Fibroblast of lung (primary cell): Measurements from ENCODE around the gene RHBG.

Experiments used
- EZH2 ChIP-seq: IDR thresholded peaks from 2 replicates; pipeline ENCODE4 v1.5.1; 2012; ENCODE audit warnings: low read length, control low read depth, mild to moderate bottlenecking; ENCODE audit errors: missing control alignments
- TF ChIP-seq, protein P1 (sequence below), 2 donors: IDR thresholded peaks in 1 of 2; conservative IDR thresholded peaks in 1 of 2; 1 replicate in 1 of 2; 2 replicates in 1 of 2; pipeline ENCODE4 v1.5.1; 2011 to 2012; ENCODE audit warnings: low read length in 2 of 2, control low read depth in 1 of 2, inconsistent platforms in 1 of 2, low read depth in 1 of 2, mild to moderate bottlenecking in 1 of 2

DNA sequence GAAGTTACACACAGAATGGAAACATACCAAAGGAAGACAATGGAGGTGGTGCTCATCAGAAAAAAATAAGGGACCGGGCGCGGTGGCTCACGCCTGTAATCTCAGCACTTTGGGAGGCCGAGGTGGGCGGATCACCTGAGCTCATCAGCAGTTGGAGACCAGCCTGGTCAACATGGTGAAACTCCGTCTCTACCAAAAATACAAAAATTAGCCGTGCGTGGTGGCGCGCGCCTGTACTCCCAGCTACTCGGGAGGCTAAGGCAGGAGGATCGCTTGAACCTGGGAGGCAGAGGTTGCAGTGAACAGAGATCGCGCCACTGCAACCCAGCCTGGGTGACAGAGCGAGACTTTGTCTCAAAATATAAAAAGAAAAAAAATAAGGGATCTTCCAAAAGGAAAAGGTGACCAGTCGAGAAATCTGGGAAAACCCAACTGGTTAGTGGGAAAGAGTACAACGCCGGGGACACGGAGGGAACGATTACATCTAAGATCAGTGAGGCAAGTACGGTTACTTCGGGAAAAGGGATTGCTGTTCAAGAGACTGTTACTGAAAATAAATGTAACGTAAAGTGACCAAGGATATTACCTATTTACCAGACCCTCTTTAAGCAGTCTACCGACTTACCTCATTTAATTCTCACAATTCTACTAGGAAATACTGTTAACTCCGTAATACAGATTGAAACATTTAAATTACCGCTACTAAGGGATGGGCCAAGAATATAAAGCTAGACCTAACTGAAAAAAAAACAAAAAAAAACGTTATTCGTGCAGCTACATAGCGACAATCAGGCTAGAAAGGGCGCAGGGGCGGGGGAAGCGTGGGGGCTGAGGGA is 31.7 kb upstream of the RHBG start:
- TF ChIP-seq, protein P1, sequence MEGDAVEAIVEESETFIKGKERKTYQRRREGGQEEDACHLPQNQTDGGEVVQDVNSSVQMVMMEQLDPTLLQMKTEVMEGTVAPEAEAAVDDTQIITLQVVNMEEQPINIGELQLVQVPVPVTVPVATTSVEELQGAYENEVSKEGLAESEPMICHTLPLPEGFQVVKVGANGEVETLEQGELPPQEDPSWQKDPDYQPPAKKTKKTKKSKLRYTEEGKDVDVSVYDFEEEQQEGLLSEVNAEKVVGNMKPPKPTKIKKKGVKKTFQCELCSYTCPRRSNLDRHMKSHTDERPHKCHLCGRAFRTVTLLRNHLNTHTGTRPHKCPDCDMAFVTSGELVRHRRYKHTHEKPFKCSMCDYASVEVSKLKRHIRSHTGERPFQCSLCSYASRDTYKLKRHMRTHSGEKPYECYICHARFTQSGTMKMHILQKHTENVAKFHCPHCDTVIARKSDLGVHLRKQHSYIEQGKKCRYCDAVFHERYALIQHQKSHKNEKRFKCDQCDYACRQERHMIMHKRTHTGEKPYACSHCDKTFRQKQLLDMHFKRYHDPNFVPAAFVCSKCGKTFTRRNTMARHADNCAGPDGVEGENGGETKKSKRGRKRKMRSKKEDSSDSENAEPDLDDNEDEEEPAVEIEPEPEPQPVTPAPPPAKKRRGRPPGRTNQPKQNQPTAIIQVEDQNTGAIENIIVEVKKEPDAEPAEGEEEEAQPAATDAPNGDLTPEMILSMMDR (conservative IDR thresholded peaks at IDR 0.05 in 1 of 2, IDR thresholded peaks at IDR 0.05 in 1 of 2; ENCODE audit: low read depth in 1 of 2, low read length in 2 of 2): no peak
- TF ChIP-seq EZH2: no peak
